ENCODE data around the gene CFAP70. TPM values are rescaled to one million over a fixed set of nuclear protein-coding genes. Genes with fewer than 3 reads are reported as not detected.
"Not testable (repeated sequence)": the region's sequence is repeated elsewhere in the genome, so short reads cannot be mapped to it uniquely, and the experiment has no call there.

Gene CFAP70
- total RNA-seq, 1 donor: 0.43 TPM

GRCh38 chr10:73357166-73357565 is 1.5 kb downstream of the CFAP70 start:
- H3K4me3 ChIP-seq (ENCODE audit: low read depth, low read length): no peak overlapping the region
- TF ChIP-seq CTCF (IDR thresholded peaks at IDR 0.05; ENCODE audit: insufficient read depth, low read depth, low read length): no peak
- DNase-seq (ENCODE audit: low read depth): no peak

GRCh38 chr10:73344269-73344668 is 14.4 kb downstream of the CFAP70 start:
- DNase-seq (ENCODE audit: low read depth): no peak
- TF ChIP-seq CTCF (IDR thresholded peaks at IDR 0.05; ENCODE audit: insufficient read depth, low read depth, low read length): no peak
- no peak overlapping the region for H3K4me3 ChIP-seq (ENCODE audit: low read depth, low read length)

- no peak for DNase-seq (ENCODE audit: low read depth)
- no peak overlapping the region for H3K4me3 ChIP-seq (ENCODE audit: low read depth, low read length)
- no peak for TF ChIP-seq CTCF (IDR thresholded peaks at IDR 0.05; ENCODE audit: insufficient read depth, low read depth, low read length)
Measured at GRCh38 chr10:73340121-73340520, 18.5 kb downstream of the CFAP70 start.

GRCh38 chr10:73339436-73339835 is 19.2 kb downstream of the CFAP70 start:
- TF ChIP-seq CTCF (IDR thresholded peaks at IDR 0.05; ENCODE audit: insufficient read depth, low read depth, low read length): no peak
- H3K4me3 ChIP-seq (ENCODE audit: low read depth, low read length): no peak overlapping the region
- no peak for DNase-seq (ENCODE audit: low read depth)

GRCh38 chr10:73338801-73339368 is 19.8 kb downstream of the CFAP70 start:
- no peak for TF ChIP-seq CTCF (IDR thresholded peaks at IDR 0.05; ENCODE audit: insufficient read depth, low read depth, low read length)
- DNase-seq (ENCODE audit: low read depth): no peak
- no peak overlapping the region for H3K4me3 ChIP-seq (ENCODE audit: low read depth, low read length)

GRCh38 chr10:73333202-73333601 is 25.5 kb downstream of the CFAP70 start:
- TF ChIP-seq CTCF (IDR thresholded peaks at IDR 0.05; ENCODE audit: insufficient read depth, low read depth, low read length): no peak
- DNase-seq (ENCODE audit: low read depth): no peak
- no peak overlapping the region for H3K4me3 ChIP-seq (ENCODE audit: low read depth, low read length)

- TF ChIP-seq CTCF (IDR thresholded peaks at IDR 0.05; ENCODE audit: insufficient read depth, low read depth, low read length): no peak
- no peak for DNase-seq (ENCODE audit: low read depth)
- H3K4me3 ChIP-seq (ENCODE audit: low read depth, low read length): no peak overlapping the region
Measured at GRCh38 chr10:73332379-73332778, 26.3 kb downstream of the CFAP70 start.

GRCh38 chr10:73328523-73328922 is 30.1 kb downstream of the CFAP70 start:
- not testable (repeated sequence) for DNase-seq (ENCODE audit: low read depth); H3K4me3 ChIP-seq (ENCODE audit: low read depth, low read length)

- DNase-seq (ENCODE audit: low read depth); H3K4me3 ChIP-seq (ENCODE audit: low read depth, low read length): not testable (repeated sequence)
Measured at GRCh38 chr10:73325290-73325689, 33.4 kb downstream of the CFAP70 start.

GRCh38 chr10:73323582-73323981 is 35.1 kb downstream of the CFAP70 start:
- H3K4me3 ChIP-seq (ENCODE audit: low read depth, low read length); DNase-seq (ENCODE audit: low read depth): not testable (repeated sequence)

Data from fibroblast of villous mesenchyme (primary cell).